Measurements from ENCODE around the gene CXCR5.

The CXCR5 gene

DNA sequence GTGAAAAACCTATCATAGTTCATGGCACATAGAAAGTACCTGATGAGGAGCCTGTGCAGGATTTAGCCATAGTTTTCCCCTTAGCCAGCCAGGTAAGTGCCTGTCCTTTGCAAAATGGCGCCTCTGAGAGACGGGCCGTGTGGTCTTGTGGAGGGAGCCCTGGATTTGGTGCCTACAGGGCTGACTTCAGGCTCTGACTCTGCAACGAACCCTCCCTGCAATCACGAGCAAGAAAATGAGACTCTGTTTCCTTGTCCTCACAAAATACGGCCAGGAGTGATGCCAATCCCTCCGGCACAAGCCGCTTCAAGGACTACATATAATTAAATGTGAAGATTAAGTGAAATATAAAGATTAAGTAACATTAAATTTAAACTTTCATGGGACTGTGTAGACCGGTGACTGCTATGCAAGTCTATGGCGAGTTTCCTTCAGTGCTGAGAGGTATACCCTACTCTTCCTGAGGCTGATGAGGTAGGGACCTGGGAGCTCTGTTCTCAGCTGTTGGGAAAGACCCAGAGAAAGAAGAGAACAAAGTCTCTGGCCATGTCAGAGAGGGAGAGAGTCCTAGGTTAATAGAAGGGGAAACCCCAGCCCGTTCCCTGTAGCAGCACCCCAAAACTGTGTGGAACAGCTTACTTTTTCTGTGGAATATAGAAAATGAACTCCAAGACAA, 6.1 kb upstream of the CXCR5 start:
- DNase-seq, result no peak

DNA sequence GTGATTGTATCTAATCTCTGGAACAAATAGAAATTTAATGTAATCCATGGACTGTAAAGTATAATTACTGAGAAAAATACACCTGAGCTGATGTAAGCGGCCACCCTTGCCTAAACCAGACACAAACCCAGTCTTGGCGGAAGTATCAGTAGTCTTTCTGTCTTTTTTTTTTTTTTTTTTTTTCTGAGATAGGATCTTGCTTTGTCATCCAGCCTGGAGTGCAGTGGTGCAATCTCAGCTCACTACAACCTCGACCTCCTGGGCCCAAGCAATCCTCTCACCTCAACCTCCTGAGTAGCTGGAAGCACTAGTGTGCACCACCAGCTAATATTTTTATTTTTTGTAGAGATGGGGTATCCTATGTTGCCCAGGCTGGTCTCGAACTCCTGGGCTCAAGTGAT, 5.5 kb upstream of the CXCR5 start:
- DNase-seq, result no peak

DNA sequence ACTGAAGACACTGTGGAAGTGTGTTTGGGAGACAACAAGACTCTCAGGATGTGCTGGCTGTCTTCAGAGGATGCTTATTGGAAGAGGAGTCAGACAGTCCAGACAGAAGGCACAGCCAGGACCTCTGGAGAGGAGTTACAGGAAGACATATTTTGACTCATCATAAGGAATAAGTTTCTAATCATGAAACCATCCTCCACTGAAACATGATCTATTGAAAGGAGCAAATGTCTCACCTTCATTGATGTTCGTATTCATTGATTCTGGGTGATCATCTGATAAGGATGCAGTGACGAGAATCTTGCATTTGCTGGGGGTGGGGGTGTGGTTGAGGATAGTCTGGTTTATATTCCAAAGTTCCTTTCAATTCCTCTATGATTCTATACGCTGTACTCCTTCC, 2.5 kb upstream of the CXCR5 start:
- no peak for DNase-seq

DNA sequence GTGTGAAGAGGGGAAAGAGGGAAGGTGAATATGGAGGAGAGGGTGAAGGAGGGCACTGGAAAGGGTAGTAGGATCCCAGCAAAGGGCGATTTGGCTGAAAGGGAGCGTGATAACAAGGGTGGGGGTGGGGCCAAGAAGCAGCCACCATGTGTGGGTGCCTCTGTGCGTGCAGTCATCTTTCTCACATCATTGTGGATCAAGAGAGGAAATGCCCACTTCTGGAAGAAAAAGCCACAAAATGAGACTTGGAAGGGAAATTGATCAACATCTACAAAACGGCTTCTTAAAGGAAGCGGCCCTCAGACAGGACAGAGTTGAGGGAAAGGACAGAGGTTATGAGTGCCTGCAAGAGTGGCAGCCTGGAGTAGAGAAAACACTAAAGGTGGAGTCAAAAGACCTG, 1.2 kb upstream of the CXCR5 start:
- DNase-seq, result no peak

DNA sequence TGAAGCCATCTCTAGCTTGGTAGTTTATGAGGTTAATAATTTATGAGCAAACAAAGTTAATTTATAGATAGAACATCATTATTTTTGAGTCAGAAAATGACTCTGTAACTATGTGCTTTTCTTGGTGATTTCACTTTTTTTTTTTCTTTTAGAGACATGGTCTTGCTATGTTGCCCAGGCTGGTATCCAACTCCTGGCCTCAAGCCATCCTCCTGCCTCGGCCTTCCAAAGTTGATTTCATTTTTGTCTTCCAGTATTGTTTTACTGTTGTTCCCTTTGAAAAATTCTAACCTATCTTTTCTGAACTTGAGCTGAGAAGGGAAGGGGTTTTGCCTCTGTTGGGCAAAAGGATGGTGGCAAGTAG, 706 bp upstream of the CXCR5 start:
- DNase-seq, result no peak

DNA sequence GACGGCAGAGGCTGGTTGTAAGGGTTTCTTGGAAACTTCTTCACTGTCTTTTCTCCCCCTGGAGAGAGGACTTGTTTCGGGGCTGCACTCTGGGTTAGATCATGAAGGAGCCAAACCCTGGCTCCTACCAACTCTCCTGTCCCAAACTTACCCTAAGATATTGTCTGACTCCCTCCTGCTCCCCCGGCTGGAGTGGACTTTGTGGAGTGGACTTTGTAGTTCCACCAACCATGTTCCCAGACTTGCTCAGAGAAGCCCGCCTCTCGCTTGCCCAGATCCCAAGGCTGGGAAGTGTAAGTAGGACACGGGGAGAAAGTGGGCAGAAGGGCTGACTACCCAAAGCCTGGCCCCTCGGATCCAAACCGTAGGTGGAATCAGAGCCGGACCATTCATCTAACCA, 1.2 kb downstream of the CXCR5 start:
- DNase-seq, result no peak

DNA sequence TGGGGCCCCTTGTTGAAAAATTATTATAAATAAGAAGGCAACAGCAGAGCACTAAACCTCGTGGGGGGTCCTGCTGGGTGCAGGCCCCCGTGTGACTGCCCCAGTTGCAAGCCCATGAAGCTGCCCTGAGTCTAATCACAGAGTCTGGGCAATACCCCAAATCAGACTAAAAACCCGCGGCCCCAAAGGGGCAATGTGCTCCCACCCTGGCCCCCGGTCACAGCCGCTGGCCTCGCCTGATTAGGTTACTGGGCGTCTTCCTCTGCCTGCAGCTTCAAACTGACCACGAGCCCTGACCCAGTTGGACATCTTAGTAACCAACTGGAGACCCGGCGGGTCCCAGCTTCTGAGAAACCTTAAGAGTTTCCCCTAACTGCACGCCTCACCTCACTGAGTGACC, 1.6 kb downstream of the CXCR5 start:
- DNase-seq, result no peak

DNA sequence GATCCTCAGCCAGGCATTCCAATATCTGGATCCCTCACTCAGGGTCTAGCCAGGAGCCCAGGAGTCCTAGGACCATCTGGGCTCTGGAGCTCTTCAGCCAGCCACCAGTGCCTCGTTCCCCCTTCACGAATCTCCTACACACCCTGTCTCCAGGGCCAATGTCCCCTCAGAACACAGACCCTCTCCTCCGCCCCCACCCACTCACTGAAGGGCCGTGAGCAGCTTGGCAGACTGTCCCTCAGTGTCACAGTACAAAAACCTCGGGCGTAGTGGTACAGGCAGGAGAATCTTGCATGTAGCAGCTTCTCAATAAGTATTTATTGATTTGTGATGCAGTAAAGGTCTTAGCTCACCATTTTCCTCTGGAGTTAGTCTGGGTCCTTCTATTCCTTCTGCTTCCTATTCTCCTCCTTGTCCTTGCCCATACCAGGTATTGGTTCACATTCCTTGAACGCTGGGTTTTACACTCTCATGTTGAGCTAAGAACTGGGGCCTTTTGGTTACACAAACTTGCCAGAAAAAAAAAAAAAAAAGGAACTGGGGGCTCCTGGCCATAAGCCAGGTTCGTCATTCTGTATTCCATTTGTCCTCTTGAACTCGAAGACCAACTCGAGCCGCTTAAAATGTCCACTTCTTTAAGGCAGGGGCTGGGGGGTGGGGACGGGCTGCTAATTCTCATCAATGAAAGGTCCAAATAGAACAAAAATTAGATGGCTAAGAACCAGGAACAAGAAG, 2.3 kb downstream of the CXCR5 start:
- DNase-seq, result no peak

DNA sequence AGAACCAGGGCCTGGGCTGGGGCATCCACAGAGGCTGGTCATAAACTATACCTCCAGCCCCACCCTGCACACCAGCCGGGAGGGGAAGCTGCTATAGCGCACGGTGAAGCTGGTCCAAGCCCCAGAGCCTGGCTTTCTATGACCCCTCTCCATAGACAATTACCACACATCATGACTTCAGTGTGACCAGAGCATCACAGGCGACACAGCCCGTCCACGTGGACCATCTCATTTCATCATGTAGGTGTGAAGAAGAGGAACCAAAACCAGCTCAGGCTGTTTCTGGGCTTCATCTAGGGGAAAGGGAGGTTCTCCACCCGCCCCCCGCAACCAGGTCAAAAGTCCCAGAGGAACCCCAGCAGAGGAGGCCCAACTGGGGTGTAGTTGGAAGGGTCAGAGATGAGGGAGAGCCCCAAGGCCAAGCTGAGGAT, 3.0 kb downstream of the CXCR5 start:
- DNase-seq, result no peak

DNA sequence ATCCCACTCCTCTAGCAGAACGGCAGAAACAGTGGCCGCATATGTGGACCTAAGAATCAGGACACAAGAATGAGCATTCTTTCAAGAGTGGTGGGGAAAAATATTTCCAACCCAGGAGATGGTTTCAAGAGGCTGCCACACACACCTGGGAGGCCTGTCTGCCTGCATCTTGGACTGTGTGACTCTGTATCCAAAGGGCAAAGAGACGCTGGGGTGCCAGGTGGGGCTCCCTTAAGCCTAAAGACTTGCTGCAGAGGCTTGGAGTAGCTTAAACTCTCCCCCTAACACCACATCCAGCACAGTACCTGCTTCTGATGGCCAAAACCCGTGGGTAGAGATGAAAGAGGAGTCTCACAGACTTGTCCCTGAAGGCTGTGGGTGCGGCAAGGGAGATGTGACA, 3.5 kb downstream of the CXCR5 start:
- DNase-seq, result no peak

DNA sequence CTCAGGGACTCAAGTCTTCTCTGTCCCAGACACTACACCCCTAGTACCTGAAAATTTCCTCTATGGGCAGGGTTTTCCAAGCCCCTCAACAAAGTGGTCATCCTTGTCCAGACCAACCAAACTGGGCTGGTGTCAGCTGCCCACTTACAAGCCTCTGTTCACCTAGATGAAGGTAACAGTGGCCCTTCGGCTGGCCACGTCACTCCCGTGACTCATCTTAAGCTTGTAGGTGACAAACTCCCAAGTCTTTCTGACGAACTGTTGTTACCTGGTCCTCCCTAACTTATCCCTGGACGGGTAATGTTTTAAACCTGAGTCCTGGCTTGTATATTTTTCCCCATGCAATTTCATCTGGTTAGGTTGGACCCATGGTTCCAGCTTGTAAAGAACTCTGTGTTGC, 4.7 kb downstream of the CXCR5 start:
- DNase-seq, result no peak

DNA sequence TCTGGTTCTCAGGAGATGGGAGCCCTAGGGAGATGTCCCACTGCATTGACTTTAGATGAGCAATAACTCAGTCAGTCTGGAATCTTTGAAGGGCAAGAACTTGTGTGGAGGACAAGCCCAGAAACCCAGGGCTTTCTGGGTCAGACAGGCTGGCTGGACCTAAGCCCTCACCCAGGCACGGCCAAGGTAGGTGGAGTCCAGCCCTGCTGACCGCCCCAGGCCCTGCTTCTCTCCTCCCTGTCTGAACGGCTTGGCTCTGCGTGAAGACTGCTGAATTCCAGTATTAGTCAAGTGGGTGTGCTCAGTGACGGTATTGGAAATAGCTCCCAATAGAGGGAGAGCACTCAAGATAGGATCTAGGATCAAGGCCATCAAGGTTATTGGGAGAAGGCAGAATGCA, 6.1 kb downstream of the CXCR5 start:
- DNase-seq, result no peak

DNA sequence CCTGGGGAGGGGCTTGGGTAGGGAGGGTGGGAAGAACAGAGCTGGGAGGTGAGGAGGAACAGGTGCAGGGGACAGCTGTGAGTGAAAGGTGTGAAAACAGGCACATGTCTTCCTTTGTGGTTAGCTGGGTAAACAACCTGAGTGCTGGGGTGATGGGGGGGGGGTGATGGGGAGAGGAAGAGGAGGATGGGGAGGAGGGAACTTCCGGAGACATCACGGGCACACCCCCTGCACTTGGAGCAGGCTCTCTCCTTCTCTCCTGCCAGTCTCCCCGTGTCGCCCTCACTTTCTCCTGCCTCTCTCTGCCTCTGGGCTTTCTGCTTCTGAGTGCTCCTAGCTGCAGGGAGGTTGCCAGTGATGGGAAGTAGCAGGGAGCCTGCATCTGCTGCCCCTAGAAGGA, 8.8 kb downstream of the CXCR5 start:
- DNase-seq, result peak in 1 of 2 experiments; percentile 46

DNA sequence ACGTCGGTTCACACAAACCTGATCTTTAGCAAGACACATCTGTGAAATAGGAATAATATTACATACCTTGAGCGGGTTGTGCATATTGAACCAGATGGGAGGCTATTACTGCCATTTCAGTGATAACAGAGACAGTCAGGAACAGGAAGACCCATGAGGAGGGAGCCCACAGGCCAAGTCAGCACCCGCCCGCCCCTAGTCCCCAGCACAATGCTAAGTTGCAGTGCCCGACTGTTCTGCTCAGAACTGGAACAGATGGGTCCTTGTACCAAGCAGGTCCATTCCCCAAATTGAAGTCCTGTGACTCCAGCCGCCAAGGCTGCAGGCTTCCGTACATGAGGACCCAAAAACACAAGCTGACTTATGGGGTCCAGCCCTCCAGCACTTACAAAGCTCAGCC, 9.3 kb downstream of the CXCR5 start:
- no peak for DNase-seq

DNA sequence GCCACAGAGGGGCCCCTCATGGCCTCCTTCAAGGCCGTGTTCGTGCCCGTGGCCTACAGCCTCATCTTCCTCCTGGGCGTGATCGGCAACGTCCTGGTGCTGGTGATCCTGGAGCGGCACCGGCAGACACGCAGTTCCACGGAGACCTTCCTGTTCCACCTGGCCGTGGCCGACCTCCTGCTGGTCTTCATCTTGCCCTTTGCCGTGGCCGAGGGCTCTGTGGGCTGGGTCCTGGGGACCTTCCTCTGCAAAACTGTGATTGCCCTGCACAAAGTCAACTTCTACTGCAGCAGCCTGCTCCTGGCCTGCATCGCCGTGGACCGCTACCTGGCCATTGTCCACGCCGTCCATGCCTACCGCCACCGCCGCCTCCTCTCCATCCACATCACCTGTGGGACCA, 10.0 kb downstream of the CXCR5 start:
- no peak for DNase-seq

DNA sequence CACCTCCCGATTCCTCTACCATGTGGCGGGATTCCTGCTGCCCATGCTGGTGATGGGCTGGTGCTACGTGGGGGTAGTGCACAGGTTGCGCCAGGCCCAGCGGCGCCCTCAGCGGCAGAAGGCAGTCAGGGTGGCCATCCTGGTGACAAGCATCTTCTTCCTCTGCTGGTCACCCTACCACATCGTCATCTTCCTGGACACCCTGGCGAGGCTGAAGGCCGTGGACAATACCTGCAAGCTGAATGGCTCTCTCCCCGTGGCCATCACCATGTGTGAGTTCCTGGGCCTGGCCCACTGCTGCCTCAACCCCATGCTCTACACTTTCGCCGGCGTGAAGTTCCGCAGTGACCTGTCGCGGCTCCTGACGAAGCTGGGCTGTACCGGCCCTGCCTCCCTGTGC, 10.5 kb downstream of the CXCR5 start:
- no peak for DNase-seq

DNA sequence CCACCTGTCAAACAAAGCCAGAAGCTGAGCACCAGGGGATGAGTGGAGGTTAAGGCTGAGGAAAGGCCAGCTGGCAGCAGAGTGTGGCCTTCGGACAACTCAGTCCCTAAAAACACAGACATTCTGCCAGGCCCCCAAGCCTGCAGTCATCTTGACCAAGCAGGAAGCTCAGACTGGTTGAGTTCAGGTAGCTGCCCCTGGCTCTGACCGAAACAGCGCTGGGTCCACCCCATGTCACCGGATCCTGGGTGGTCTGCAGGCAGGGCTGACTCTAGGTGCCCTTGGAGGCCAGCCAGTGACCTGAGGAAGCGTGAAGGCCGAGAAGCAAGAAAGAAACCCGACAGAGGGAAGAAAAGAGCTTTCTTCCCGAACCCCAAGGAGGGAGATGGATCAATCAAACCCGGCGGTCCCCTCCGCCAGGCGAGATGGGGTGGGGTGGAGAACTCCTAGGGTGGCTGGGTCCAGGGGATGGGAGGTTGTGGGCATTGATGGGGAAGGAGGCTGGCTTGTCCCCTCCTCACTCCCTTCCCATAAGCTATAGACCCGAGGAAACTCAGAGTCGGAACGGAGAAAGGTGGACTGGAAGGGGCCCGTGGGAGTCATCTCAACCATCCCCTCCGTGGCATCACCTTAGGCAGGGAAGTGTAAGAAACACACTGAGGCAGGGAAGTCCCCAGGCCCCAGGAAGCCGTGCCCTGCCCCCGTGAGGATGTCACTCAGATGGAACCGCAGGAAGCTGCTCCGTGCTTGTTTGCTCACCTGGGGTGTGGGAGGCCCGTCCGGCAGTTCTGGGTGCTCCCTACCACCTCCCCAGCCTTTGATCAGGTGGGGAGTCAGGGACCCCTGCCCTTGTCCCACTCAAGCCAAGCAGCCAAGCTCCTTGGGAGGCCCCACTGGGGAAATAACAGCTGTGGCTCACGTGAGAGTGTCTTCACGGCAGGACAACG, 11.7 kb downstream of the CXCR5 start:
- no peak for DNase-seq

DNA sequence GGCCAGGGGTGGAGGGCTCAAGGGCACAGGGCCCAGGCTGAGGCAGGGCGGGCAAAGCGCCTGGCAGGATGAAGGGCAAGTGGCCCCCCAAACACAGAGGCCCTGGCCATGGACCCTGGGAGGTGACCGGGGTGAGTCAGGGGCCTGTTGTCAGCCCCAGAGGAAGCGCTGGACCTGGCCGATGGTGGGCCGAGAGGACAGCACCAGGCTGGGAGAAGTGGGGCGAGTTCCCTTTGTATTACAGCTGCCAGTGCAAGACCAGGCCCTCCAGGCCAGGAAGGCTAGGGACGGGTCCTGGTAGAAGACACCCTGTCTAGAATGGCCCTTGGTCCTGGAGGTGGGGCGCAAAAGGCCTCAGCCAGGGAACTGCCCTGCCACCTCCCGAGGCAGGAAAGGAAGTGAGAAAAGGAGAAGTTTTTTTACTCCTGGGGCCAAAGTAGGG, 12.8 kb downstream of the CXCR5 start:
- DNase-seq, result no peak

DNA sequence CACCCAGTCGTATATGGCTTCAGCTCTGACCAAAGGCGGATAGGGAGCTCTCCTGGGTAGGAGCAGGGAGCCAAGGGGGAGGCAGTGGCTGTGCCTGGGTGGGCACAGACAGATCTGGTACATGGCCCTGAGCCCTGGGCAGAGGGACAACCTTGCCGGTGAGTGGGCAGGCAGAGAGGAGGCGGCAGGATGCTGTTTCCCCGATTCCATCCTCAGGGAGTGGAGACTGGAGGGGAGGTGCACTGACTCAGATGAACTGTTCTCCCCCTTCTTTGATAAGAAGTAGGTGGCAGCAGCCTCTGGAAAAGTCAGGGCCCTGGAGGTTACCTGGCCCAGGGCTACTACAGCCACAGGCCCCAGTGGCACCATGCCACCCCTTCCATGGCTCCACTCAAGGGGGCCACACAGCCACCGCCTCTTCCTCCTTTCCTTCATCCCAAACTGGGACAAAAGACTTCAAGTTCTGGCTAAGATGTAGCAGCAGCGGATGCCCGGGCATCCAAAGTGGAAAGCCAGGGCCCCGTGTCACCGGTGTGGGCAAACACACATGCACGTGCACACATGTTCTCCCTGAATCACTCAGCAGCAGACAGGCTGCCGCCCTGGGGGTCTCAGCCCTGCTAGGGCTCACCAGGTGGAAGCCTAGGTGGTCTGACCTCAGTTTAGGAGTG, 13.4 kb downstream of the CXCR5 start:
- no peak for DNase-seq

DNA sequence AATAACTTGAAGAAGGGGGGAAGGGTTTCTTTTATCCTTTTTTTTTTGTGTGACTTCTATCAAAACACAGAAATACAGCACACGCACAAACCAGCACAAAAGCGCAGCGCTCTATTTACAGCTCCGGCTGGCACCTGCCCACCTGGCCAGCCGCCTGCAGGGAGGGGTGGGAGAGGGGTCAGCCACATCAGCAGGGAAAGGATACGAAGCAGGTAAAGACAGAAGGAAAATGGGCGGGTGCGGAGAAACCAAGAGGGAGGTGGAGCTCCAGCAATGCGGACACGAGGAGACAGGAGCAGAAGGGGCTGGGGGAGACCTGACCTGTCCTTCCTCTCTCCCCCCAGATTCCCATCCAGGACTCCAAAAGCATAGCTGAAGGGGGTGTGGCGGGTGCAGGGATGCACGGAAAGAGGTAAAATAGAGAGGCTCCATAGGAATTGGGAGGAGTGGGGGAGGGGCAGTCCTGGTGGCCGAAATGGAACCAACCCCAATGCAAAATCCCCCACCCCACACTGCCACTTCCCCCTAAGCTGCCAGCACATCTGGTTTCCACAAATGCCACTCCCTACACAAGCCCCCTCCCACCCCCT, 14.1 kb downstream of the CXCR5 start:
- DNase-seq, result no peak

DNA sequence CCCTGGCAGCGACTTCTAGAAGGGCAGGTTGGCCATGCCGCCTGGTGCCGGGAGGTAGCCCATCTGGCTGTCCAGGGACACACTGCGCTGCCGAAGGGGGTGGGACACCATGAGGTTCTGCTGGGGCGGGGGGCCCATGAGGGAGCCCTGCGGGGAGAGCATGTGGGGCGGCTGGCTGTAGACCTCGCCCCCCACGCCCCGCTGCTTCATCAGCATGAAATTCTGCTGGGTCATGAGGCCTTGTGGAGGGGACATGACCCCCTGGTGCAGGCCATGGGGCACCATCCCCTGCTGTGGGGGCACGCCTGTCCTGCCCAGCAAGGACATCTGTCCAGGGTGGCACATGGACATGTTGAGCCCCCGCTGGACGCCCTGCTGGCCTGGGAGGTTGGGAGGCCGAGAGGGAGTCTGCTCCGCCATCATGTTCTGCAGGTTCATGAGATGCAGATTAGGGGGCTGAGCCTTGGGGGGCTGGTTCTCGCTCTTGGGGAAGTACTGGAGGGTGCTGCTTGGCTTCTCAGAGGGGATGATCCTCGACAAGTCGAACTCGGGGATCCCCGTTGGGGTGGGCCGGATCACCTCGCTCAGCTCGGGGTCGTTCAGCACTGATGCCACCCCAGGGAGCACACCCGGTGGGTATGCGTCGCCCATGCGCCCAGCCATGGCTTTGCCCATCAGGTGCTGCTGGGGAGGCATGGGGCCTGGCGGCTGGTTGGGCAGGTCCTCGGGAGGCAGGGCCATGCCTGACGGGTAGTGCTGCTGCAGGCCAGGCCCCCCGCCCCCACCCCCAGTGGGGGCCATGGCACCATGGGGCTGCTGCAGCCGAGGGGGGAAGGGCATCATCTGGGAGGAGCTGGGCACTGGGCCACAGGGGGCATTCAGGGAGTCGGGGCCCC, 15.0 kb downstream of the CXCR5 start:
- DNase-seq, result no peak

DNA sequence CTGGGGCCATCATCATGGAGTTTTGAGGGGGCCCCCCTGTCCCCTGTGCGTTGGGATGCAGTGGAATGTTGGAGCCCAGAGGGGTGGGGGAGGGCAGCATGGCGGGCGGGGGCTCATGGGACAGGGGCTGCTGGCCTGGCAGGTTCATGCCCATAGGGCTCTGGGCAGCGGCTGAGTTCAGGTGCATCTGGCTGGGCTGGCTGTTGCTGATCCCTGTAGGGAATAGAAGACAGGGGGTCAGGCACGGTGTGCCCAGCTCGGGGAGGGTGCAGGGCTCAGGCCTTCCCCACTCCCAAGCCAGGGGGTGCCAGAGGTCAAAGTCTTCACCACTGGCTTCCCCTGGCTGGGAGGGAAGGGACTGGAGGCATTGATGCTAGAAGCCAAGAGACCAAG, 15.6 kb downstream of the CXCR5 start:
- no peak for DNase-seq
